NCI-H524 treated with DMSO at 0.1 percent for 48 hours (cell line): ENCODE data around the gene MEF2A.
"Not testable (repeated sequence)": the region's sequence is repeated elsewhere in the genome, so short reads cannot be mapped to it uniquely, and the experiment has no call there.

Source experiments
- DNase-seq: peaks from one replicate; lab custom pipeline; 2025; lab: John Stamatoyannopoulos, UW

Gene MEF2A

DNA sequence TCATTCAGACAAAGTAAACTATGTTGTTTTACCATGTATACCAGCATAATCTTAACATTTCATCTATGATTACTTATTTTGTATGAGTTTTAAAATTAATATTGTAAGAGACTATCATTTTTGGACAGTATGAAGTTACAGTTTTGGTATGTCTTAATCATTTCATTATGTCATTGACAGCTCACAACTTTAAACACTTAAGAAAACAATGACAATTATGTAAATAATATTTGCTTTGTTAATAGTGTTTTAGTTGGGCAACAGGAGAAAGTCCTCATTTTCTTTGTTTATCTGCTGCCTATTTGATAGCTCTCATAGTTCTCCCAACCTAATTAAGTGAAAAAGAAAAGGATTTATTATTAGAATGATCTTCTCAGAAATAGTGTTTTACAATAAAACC is 80.2 kb downstream of the MEF2A start:
- no peak for DNase-seq

DNA sequence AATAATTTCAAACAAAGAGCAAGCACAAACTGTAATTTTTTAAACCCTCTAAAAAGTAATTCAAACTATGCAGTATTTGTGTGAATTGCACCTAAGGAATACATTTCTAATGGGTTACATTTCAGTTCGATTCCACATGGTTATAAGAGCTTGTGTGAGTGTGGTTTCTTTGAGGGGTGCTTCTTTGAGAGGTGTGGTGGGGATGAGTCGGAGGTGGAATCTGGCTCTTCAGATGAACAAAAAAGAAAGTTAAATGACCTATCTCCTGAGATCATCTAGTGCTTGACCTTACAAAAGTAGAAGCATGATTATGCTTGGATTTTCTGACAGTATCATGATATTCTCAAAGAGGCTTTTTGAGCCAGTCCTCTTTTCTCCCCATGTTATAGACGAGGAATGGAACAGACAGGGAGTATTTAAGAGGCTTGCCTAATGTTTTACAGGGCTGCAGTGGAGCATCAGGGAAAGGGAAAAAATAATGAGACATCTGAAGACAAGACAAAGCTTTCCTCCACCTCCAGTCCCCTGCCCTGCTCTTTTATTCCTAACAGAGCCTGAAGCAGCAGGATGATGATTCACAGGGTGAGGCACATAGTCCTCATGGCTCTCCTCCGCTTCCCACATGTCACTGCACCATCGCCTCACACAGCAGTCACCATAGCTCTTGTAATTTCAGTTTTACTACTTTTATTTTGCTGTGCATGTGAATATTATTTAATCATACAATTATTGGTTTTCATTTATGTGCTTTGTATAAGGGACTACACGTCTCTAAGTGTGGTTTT is 85.4 kb downstream of the MEF2A start:
- no peak for DNase-seq

DNA sequence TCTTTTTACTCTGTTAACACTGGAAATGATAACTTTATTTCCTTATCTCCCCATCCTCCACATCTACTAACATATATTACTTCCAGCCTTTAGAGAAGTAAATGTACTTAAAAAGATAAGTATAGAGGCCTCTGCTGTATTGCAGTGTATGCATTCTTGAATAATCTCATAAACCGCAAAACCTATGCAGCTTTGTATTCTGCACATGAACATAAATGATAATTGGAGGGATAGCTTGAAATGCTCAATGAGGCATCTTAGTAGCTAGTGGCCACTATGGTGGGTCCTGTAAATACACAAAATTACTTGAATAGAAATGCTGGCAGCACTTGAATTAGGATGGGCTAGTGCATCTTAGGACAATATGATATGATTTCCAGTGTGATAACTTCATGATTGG is 90.4 kb downstream of the MEF2A start:
- DNase-seq: no peak

DNA sequence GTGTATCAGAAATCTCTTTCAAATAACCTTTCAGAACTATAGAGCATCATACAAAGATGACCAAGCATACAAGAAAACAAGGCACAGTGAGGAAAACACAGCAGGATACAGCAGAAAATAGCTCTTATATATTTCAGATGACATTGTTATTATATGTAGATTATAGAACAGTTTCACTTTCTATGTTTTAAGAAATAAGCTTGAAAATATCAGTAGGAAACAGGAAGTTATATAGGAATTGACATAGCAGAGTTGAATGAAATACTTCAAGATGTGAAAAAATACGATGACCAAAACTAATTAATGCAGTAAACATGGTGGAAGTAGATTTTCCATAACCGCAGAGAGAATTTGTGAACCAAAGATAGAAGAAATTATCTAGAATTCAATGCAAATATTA is 92.2 kb downstream of the MEF2A start:
- DNase-seq: no peak

DNA sequence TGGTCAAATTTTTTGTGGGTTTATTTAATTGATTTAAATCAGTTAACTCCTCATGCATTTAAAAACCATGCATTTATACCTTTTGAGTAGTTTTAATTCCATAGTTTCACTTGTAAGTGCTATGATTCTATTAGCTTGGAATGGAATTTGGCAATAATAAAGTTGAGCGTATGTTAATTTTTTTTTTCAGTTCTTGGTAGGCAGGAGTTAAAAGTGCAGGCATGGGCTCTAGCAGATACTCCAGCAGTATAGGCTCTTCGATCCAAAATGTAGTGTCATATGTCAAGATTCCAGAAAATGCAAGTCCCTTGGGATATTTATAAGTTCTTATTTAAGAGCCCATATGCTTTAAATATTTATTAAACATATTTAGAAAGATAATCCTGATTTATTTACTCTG is 97.1 kb downstream of the MEF2A start:
- peak; percentile 31 for DNase-seq

DNA sequence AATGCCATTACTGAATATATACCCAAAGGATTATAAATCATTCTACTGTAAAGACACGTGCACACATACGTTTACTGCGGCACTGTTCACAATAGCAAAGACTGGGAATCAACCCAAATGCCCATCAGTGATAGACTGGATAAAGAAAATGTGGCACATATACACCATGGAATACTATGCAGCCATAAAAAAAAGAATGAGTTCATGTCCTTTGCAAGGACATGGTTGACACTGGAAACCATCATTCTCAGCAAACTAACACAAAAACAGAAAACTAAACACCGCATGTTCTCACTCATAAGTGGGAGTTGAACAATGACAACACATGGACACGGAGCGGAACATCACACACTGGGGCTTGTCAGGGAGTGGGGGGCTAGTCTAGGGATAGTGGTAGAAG is 100.3 kb downstream of the MEF2A start:
- DNase-seq: not testable (repeated sequence)

DNA sequence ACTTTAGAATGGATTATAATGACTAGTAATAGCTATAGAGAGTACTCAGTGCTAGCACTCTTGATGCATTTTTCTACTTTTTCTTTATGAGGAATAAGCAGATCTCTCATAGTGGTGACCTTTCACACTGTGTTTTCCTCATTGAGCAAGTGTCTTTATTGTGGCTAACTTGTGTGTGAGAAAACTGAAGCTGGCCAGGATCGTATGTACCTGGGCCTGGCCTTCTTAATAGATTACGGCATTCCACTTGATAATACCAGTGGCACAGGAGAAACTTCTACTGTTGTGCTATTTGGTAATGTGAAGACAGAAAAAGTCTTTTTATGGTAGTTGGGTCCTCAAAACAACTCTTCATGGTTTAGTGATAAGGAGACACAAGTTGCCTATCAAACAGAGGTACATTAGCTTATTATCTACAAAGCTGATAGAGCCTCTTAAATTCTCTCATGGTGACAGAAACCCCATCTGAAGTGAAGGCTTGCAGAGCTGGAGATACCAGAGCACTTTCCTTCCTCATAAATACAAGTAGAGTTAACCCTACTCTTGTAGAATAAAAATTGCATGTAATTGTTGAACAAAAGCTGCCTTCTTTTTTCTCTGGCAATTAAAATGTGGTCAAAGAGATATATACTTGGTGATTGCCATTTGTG is 102.9 kb downstream of the MEF2A start:
- DNase-seq: no peak

DNA sequence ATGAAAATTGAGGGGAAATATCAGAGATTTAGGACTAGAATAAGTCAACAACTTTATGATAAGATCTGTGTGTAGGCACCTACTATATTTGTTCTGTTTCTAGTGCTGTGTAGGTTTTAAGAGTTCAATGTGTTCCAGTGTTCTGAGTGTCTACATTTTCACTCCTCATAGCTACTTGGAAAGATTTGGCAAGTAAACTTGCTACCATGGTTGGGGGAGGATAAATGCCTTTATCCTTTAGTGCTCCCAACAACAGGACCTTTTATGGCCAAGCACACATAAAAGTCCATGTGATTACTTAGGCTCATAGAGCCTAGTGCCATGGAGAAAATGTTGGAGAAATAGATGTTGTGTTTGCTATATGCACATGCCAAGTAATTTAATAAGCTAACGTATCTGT is 103.5 kb downstream of the MEF2A start:
- no peak for DNase-seq

DNA sequence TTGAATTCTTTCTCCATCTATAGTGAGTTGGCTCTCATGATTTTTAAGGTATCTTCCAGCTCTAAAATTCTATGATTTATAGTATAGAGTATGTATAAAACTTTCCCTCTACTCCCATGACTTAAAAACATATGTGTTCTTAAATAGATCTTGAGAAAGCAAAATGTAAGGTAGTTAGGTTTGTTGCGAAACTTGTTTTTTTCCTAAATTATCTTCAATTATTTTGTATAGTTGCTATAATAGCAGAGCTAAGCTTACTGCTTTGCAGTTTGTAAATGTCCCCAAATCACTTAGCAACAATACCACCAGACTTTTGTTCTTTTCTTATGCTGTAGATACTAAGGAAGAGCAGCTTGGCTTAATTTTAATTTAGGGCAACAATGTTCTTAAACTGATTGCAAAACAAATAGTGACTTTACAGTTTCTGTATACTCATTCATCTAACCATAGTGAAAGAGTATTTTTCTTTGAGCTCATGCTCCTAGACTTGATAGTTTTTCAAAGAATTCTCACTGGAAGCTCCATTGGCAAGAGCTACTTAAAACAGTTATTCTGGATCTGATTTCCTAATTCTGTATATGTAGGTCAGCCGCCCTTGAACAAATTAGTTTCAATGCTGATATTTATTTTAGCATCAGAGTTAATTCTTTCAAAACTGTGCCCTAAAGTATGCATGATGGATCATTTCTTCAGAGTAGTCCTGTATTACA is 106.3 kb downstream of the MEF2A start:
- no peak for DNase-seq

DNA sequence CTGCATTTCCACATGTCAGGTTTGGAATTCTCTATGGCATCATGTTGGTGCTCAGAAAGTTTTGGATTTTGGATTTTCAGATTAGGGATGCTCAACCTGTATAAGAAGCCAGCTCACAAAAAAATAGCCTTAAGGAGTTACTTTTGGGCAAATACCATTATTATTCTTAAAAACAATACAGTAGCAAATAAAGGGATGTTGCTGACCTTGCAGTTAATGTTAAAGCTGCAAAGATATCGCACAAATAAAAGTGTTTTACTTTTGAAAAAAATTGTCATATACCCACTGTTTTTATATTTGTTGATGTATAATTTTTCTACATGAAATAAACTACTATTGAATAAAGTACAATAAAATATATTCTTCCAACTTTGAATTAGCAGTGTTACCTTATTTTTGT is 107.3 kb downstream of the MEF2A start:
- DNase-seq: no peak

DNA sequence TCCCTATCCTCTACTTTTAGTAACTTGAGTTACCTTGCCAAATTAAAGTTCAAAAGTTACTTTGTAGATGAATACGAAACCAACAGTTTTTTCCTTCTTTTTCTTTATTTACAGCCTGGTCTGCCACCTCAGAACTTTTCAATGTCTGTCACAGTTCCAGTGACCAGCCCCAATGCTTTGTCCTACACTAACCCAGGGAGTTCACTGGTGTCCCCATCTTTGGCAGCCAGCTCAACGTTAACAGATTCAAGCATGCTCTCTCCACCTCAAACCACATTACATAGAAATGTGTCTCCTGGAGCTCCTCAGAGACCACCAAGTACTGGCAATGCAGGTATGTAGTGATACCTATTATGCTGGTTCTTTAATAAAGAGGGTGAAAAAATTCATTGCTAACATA is 108.5 kb downstream of the MEF2A start:
- no peak for DNase-seq

DNA sequence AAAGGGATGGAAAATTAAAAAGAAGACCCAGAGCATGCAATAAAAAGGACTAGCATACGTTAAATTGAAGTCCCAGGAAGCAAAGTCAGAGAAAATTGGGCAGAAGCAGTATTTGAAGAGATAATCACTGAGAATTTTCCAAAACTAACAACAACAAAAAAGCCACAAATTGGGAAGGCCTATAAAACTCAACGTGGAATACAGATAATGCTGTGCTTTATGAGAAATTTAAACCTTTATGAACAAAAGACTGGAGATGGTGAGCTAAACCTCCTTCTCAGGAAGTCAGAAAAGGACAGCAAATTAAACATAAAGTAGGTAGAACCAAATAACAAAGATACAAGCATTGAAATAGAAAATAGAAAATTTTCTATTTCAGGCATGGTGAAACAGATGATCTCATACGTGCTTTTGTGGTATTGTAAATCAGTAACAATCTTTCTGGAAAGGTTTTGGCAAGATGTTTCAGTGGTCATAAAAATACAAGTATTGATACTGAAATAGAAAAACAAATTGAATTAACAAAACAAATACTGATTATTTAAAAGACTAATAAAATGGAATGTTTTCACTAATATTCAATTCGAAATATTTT is 111.9 kb downstream of the MEF2A start:
- DNase-seq: no peak

DNA sequence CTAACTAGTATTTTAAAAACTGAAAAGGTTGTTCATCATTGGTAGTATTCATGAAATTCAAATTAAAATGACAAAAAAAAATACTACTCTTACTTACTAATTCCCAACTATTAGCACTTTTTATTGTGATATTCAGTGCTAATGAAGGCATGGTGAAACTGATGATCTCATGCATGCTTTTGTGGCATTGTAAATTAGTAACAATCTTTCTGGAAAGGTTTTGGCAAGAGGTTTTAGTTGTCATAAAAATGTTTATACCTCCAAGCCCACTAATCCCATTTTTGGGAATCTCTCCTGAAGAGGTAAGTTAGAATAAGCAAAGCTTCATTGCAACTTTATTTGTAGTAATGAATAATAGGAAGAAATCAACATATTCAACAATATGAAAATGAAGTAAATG is 114.5 kb downstream of the MEF2A start:
- no peak for DNase-seq

DNA sequence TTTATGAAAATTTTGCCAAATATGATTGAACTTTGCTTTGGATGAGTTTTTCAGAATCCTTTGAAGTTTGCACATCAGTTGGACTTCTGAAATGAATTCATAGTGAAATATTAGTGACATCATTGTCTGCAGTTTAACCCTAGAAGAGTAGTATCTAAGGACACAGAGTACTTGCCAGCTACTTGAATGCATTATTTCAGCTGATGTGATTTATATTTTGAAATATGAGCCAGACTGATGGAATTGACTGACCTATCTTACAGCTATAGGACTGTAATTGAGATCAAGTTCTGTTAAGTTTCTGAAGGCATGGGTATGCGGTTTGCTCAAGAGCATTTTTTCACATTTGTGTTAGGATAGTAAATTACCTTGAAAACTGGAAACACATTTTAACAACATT is 116.2 kb downstream of the MEF2A start:
- no peak for DNase-seq

DNA sequence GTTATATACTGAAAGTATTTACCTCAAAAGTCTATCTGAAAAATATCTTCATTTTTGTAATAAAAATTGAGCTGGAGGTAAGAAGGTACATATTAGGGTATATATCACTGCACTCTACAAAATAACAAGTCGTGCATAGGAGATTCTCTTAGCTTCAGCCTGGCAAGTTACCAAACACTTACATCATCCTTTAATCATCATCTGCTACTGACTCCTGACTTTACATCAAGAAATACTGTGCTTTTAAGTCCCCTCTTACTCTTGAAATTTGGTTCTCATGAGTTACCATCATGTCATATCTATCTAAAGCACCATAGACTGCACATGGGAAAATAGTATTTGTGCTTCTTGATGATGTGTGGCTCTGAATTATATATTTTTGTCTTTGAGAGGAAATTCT is 116.7 kb downstream of the MEF2A start:
- DNase-seq: no peak

DNA sequence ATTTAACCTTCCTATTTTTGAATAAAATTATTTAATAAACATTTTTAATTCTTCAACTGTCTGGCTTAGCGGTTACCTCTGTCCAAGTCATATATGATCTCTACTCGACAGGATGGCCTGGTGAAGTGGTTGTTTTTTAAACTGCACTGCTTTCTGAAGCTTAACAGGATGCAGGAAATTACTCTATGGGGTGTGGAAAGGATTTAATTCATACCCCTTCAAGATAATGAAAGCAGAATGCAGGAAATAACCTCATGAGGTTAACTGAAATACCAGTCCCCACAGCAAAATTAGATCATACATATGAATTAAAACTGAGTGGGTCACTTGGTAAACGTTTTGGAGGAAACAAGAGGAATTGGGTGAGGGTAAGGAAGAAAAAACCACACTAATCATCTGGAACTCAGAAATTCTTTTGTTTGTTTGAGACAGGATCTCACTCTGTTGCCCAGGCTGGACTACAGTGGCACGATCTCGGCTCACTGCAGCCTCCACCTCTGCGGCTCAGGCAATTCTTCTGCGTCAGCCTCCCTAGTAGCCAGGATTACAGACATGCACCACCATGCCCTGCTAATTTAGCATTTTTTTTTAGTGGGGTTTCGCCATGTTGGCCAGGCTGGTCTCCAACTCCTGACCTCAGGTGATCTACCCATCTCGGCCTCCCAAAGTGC is 117.4 kb downstream of the MEF2A start:
- DNase-seq: no peak

DNA sequence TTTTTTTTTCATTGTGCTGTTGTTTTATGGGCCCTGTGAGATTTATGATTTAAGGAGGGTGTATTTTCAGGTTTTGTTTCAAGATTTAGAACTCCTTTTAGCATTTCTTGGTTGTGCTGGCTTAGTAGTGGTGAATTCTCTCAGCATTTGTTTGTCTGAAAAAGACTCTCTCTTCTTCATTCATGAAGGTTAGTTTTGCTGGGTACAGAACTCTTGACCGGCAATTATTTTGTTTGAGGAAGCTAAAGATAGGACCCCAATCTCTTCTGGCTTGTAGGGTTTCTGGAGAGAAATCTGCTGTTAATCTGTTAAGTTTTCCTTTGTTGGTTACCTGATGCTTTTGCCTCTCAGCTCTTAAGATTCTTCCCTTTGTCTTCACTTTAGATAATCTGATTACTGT is 120.5 kb downstream of the MEF2A start:
- no peak for DNase-seq

DNA sequence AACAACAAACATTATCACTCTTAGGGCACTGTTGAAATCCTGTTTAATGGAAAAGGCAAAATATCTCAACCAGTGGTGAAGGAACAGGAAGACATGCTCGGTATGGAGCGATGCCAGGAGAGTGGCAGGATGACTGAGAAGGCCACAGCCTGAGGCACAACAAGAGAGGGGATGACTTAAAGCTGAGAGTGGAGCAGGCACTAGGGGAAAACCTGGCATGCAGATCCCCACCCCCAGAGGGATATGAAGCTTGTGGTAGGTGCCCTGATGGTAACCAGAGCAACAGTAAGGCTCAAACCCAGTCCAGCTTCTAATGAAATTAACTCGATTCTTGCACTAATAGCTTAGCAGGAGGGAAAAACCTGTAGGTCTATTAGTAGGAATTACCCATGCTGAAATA is 127.0 kb downstream of the MEF2A start:
- no peak for DNase-seq

DNA sequence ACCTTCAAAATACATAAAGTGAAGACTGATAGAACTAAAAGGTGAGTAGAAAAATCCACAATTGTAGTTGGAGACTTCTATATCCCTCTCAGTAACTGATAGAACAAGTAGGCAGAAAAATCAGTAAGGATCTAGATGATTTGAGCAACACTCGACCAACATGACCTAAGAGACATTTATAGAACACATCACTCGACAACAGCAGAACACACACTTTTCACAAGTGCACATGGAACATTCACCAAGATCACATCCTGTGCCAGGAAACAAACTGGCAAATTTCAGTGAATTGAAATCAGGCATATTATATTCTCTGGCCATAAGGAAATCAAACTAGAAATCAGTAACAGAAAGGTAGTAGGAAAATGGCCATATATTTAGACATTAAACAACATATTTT is 130.3 kb downstream of the MEF2A start:
- no peak for DNase-seq

DNA sequence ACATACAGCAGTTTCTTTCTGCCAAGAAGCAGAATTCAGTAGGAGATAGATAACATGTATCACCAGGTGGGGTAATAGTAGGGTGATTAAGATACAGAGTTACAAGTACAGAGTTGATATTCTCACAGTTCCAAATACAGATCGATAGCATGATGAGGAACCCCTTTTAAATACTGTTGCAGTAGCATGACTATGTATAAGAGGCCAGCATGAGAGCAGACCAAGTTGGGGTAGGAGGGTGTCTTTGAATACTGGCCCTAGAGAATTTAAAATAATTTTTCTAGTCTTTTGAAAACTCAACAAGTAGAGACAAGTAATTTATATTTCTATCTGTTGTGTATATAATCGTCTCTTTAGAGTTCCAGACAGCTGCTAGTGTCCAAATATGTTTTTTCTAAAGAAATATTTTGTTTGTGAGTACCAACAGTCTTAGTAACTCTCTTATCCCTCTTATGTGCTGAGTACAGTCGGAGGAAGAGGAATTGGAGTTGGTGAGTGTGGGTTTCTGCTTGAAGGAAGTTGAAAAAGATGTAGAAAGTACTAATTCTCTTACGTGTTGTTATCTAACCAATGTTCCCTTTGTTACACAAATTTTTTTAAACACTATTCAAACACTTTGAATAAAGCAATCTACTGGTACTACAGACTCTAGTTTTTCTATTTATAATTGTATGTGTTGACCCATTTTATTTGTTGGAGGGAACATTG is 137.3 kb downstream of the MEF2A start:
- DNase-seq: no peak

DNA sequence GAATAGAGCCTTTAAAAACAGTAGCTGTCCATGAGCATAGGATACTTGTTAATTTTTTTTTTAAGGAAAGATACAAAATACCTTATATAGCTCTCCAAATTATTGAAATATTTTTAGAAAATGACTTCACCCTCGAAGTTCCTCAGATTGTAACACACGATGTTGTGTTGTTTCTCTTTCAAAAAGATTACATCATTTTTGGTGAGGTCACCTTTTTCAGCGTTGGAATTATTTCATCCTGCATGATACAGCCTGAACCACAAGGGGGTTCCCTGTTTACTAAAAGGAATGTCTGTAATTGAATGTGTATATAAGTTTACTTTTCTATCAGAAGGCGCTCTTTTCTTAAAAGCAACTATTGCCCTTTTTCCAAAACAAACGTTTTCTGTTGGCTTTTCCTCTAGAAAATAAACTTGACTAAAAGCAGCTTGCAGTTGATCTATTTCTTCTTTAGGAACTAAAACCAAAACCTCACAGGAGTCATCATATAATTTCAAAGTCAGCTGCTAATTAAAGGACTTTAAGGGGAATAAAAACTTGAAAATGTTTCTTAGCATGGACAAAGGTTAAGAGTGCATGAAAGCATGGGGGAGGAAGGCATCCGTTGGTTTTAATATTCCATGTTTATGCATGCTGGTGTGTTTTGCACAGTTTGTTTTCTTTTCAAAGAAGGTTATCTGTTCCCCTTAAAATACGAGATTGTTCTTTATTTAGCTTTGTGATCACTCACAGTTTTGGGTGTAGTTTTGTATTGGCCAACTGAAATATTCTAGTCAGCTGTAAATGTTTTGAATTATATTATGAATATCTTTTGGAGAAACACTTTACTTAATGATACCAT is 138.0 kb downstream of the MEF2A start:
- no peak for DNase-seq
